ENCODE results near the gene VSIG10L. TPM values are rescaled to one million over a fixed set of nuclear protein-coding genes. Genes with fewer than 3 reads are reported as not detected.

VSIG10L gene
- polyA plus RNA-seq, 1 donor (not counting 4 experiments of a cell fraction or from before 2014, with no cell fraction given) = 1.5 TPM

DNA sequence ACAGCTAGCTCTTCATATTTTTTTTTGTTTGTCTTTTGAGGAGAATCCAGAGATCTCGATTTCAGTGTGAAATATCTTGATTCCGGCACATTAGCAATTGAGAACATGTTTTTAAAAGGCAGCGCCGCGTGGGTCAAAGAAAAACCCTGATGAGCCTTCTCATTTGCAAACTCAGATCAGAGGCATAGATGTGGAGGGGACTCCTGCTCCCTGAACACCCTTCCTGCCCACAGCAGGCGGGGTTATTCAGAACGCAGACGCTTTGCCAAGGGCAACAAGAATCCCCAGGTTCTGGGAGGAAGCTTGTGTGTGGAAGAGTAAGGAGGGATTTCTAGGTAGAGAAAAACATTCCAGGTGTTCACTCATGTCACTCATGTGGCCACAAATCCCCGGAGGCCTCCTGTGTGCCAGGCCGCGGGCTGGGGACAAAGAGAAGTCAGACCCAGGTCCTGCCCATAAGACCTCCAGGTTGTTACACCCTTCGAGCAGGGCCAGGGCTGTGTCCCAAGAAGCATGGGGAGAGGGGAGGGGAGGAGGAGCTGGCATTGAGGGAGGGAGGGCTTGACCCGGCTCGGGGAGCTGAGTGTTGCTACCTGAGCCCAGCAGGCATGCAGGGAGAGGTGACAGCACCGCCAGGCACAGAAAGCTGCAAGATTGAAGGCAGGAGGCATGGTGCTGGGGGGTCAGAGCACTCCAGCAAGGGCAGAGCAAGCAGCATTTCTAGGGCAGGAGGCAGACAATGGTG lies 46.4 kb downstream of the VSIG10L start:
- FAIRE-seq = no peak

DNA sequence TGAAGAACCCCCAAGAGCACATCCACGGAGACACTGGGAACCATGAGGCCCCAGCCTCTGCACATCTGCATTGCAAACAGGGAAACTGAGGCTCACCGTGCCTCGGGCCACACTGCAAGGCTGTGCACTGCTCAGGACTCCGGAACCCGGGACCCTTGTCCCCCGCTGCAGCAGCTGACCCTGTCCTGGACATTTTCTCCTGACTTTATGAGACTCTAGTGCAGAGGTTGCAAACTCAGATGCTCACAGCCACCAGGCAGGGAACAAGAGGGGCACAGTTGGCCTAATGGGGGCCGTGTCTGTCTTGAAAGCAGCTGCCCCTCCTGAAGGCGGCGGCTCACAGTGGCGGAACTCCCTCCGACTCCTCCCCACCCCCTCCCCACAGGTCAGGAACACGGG lies 47.0 kb downstream of the VSIG10L start:
- H3K9me1 ChIP-seq (ENCODE audit: control insufficient read depth, extremely low read depth, insufficient read depth, low read length) = no peaks in the 10 kb centered on the region

More for the DNA sequence above, 46.4 kb downstream of the VSIG10L start:
- no peak for DNase-seq (ENCODE audit: low read depth, low spot score)
- Histone ChIP-seq H3K4me1 (ENCODE audit: control insufficient read depth, extremely low read depth, insufficient read depth, low read length) (no peaks in the 10 kb centered on the region), H3K4me2 (ENCODE audit: control insufficient read depth, extremely low read depth, insufficient read depth, low read depth, low read length) (no peak overlapping the region), H3K27me3 (ENCODE audit: control insufficient read depth, extremely low read depth, insufficient read depth, low read length) (peaks cover 10% of the 10 kb centered on the region), H3K27ac (ENCODE audit: control insufficient read depth, insufficient read depth, low read length) (no peak overlapping the region), H3K9me1 (ENCODE audit: control insufficient read depth, extremely low read depth, insufficient read depth, low read length) (no peaks in the 10 kb centered on the region), H4K20me1 (ENCODE audit: control insufficient read depth, extremely low read depth, insufficient read depth, low read length) (no peaks in the 10 kb centered on the region), H3K4me3 (ENCODE audit: control insufficient read depth in 2 of 3, extremely low read depth in 1 of 3, insufficient read depth in 2 of 3, low read depth in 1 of 3, low read length in 3 of 3) (no peak overlapping the region), H3K36me3 (ENCODE audit: control insufficient read depth in 2 of 2, extremely low read depth in 1 of 2, insufficient read depth in 2 of 2, low read length in 2 of 2) (no peaks in the 10 kb centered on the region), H2AFZ (ENCODE audit: control insufficient read depth, low read length) (no peak overlapping the region), H3K9ac (ENCODE audit: control insufficient read depth, extremely low read depth, insufficient read depth, low read length) (no peak overlapping the region), H3K9me3 (ENCODE audit: control insufficient read depth, low read depth, low read length) (no peaks in the 10 kb centered on the region), H3K79me2 (ENCODE audit: control insufficient read depth, insufficient read depth, low read length) (no peaks in the 10 kb centered on the region)
- dilution Hi-C loops (cut with MboI; ENCODE audit: extremely low pct_ligation_motif_present, low sequenced_read_pairs) = no loop called here
- TF ChIP-seq, protein P1, sequence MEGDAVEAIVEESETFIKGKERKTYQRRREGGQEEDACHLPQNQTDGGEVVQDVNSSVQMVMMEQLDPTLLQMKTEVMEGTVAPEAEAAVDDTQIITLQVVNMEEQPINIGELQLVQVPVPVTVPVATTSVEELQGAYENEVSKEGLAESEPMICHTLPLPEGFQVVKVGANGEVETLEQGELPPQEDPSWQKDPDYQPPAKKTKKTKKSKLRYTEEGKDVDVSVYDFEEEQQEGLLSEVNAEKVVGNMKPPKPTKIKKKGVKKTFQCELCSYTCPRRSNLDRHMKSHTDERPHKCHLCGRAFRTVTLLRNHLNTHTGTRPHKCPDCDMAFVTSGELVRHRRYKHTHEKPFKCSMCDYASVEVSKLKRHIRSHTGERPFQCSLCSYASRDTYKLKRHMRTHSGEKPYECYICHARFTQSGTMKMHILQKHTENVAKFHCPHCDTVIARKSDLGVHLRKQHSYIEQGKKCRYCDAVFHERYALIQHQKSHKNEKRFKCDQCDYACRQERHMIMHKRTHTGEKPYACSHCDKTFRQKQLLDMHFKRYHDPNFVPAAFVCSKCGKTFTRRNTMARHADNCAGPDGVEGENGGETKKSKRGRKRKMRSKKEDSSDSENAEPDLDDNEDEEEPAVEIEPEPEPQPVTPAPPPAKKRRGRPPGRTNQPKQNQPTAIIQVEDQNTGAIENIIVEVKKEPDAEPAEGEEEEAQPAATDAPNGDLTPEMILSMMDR (optimal IDR thresholded peaks at IDR 0.05 in 1 of 3, IDR thresholded peaks at IDR 0.05 in 1 of 3, conservative IDR thresholded peaks at IDR 0.05 in 1 of 3; ENCODE audit: extremely low read depth in 1 of 3, insufficient read depth in 2 of 3, low read length in 3 of 3) = no peak
- no peak for TF ChIP-seq EZH2 (IDR thresholded peaks at IDR 0.05; ENCODE audit: low read length)

More for the DNA sequence above, 47.0 kb downstream of the VSIG10L start:
- H2AFZ ChIP-seq (ENCODE audit: control insufficient read depth, low read length) = no peak overlapping the region
- dilution Hi-C loops (cut with MboI; ENCODE audit: extremely low pct_ligation_motif_present, low sequenced_read_pairs) = no loop called here
- H3K36me3 ChIP-seq (ENCODE audit: control insufficient read depth in 2 of 2, extremely low read depth in 1 of 2, insufficient read depth in 2 of 2, low read length in 2 of 2) = no peaks in the 10 kb centered on the region
- H4K20me1 ChIP-seq (ENCODE audit: control insufficient read depth, extremely low read depth, insufficient read depth, low read length) = no peaks in the 10 kb centered on the region
- no peak for FAIRE-seq
- no peak for DNase-seq (ENCODE audit: low read depth, low spot score)
- no peaks in the 10 kb centered on the region for H3K9me3 ChIP-seq (ENCODE audit: control insufficient read depth, low read depth, low read length)
- no peak overlapping the region for H3K9ac ChIP-seq (ENCODE audit: control insufficient read depth, extremely low read depth, insufficient read depth, low read length)
- H3K4me3 ChIP-seq (ENCODE audit: control insufficient read depth in 2 of 3, extremely low read depth in 1 of 3, insufficient read depth in 2 of 3, low read depth in 1 of 3, low read length in 3 of 3) = no peak overlapping the region
- H3K79me2 ChIP-seq (ENCODE audit: control insufficient read depth, insufficient read depth, low read length) = no peaks in the 10 kb centered on the region
- H3K27ac ChIP-seq (ENCODE audit: control insufficient read depth, insufficient read depth, low read length) = no peak overlapping the region
- TF ChIP-seq EZH2 (IDR thresholded peaks at IDR 0.05; ENCODE audit: low read length) = no peak
- TF ChIP-seq, protein P1 (optimal IDR thresholded peaks at IDR 0.05 in 1 of 3, IDR thresholded peaks at IDR 0.05 in 1 of 3, conservative IDR thresholded peaks at IDR 0.05 in 1 of 3; ENCODE audit: extremely low read depth in 1 of 3, insufficient read depth in 2 of 3, low read length in 3 of 3) = no peak
- H3K4me2 ChIP-seq (ENCODE audit: control insufficient read depth, extremely low read depth, insufficient read depth, low read depth, low read length) = no peak overlapping the region
- peaks cover 10% of the 10 kb centered on the region for H3K27me3 ChIP-seq (ENCODE audit: control insufficient read depth, extremely low read depth, insufficient read depth, low read length)
- no peaks in the 10 kb centered on the region for H3K4me1 ChIP-seq (ENCODE audit: control insufficient read depth, extremely low read depth, insufficient read depth, low read length)

All from keratinocyte (primary cell).